GM19025 (cell line): Measurements from ENCODE around the gene CNIH2.
"Not testable (repeated sequence)": the region's sequence is repeated elsewhere in the genome, so short reads cannot be mapped to it uniquely, and the experiment has no call there.

ENCODE experiments used
- ATAC-seq: cut with Tn5 transposase; IDR thresholded peaks from one replicate; pipeline ENCODE4 v1.9.1; 2021; ENCODE audit warnings: mild to moderate bottlenecking, low read depth, moderate library complexity; ENCODE audit not compliant: unreplicated experiment

The CNIH2 gene

DNA sequence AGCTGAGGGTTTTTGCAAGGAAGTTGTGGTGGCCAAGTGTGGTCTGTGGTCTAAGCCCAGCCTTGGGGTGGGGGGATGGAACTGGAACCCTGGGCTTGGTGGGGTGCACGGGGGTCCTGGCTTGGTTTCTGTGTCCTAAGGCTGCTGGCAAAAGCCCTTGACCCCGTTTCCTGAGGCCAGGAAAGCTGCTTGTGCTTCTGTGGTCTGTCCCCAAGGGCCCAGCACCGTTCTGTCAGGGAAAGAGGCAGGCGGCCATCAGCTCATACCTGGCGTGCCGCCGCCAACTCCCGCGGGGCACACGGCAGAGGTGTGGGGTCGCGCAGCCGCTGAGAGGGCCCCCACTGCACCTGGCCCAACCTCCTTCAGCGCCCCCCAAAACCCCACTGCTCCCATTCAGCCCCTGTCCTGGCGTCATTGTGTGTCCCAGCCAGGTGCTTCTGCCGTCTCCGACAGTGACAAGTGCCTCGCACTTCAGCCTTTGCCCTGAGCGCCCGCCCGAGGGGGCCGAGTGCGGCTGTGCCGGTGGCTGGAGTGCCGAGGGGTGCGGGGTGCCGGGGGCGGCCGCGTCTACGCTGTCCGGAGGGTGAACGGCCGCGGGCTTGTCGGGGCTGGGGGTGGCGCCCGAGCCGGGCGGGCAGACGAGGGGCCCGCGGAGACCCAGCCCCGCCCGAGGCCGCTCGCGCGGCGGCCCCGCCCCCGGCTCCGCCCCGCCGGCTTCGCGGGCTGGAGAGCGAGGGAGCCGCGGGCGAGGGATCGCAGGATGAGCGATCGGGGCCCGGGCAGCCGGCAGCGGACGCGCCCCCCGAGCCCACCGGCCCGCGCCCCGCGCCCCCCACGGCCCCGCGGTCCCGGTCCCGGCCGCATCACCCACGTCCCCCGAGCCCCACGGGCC is at the start of gene CNIH2:
Gene CNIH2, plus strand, starts transcription at position 705 of the 892 bp plus-strand sequence. CDS start 282 bp downstream, outside the sequence.
- ATAC-seq: no peak

DNA sequence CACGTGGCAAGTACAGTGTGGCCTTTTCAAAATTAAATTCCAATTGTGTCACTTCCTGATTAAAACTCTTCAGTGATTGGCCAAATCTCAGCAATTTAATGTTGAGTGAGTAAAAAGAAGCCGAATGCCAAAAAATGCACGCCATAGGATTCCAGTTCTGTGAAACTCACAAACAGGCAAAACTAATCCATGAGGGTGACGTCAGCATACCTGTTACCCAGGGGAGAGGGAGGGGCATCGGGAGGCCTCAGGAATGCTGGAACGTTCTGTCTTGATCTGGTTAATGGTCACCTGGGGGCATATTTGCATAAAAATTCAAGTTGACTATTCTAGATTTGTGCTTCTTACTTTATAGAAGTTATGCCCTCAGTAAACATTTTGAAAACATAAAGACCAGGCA is 49.5 kb upstream of the CNIH2 start:
- no peak for ATAC-seq

DNA sequence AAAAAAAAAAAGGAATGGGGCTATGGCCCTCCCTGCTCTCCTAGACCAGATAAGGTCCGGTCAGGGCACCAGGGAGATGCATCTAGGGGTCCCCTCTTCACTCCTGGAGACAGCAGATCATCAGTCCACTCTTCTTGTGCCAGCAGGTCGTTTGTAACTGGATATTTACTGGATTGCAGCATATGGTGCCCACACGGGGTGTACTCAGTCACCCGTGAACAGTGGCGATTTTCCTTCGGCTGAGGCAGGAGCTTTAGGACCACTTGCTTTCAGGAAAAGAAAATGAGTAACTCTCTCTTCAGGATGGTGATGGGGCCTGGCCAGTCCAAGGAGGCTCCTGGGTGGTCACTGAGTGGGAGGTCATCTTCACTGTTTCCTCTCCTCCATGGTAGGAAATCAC is 47.8 kb upstream of the CNIH2 start:
- no peak for ATAC-seq

DNA sequence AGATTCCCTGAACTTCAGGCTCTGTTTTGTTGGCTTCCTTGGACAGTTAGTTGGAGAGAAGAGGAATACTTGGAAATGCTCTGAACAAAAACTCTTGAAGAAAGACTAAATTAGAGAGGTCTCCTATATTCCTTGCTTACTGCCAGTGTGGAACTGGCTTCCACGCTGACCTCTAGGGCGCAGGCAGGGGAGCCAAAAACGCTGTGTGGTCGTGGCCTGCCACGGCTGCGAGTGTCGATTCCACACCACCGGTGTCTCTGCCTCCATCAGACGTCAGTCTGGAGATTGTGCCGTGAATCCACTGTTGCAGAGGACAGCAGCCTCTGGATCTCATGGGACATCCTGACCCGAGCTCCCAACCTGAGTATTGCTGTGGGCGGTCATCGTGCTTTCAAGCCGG is 47.0 kb upstream of the CNIH2 start:
- ATAC-seq: no peak

DNA sequence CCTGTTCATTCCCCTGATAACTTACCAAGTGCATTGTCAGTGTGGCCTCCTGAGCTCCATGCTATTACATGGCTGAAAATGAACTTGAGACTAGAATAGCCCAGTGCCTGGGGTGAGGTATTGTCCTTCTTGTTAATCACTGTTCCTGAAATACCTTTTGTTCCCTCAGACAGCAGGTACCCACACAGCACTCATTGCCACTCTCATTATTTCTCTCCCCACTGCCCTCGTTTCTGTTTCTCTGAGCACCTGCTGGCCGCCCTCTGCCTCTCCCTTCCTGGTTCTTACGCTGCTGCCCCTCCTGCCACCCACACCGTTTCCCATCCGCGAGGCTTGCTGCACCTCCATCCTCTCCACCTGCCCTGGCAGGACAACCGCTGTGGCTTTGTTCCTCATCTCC is 46.4 kb upstream of the CNIH2 start:
- ATAC-seq: no peak

DNA sequence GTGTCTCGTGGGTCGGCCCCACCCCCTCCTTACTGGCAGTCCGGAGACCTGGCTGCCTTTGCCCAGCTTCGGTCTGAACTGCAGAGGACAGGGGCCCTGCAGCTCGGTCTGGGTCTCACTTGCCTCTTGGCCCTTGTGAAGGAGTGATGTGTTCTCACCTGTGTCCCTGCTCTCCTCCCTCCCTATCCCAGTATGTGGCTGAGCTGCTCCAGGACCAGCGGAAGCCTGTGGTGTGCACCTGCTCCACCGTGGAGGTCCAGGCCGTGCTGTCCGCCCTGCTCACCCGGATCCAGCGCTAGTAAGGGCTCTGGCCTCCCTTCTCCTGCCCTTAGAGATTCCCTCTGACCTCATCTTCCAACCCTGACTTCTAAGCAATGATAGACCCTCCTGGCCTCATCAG is 45.2 kb upstream of the CNIH2 start:
- no peak for ATAC-seq

DNA sequence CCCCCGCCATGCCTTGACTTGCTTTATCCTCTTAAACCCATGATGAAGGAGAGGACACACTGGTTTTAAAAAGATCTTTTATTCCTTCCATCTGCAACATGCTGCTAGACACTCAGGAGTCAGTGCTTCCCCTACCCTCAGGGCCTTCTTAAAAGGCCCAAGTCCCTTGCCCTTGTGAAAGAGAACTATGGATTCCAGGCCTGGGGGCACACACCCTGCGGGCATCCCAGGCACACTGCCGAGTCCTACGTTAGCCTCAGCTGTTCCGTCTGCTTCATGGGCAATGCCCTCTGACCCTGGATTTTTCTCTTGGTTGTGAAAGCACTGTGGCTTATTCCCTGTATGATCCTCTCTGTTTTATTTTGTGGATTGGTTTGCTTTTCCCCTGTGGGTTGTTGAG is 44.7 kb upstream of the CNIH2 start:
- no peak for ATAC-seq

DNA sequence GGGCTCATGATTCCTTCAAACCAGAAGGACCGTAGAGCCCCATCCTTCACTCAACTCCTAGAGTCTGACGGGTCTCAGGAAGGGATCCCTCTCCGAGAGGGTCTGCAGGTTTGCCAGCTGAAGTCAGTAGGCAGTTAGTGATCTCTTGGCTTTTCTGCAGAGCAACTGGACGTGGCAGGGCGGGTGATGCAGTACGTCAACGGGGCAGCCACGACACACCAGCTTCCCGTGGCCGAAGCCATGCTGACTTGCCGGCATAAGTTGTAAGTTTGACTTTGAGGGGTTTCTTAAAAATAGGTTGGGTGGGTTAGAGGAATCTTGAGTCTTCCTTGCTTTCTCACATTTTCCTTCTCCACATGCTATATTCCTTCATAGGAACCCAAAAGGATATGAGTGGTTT is 42.8 kb upstream of the CNIH2 start:
- ATAC-seq: no peak

DNA sequence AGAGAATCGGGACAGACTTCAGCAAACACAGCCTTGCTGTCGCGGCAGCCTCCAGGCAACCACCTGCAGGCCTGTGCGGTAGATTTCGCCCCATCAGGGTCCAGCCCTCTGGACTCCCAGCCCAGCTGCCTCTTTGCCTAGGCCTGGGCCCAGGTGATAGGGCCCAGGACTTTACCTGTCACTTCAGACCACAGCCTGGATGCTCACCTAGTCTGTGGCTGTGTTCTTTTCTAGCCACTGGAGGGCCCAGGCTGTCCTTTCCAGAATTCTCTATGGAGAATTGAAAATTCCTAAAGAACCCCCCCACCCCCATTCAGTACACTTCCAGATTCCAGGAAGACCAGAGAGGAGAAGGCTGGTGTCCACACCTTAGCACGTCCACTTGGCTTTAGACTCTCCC is 40.1 kb upstream of the CNIH2 start:
- no peak for ATAC-seq

DNA sequence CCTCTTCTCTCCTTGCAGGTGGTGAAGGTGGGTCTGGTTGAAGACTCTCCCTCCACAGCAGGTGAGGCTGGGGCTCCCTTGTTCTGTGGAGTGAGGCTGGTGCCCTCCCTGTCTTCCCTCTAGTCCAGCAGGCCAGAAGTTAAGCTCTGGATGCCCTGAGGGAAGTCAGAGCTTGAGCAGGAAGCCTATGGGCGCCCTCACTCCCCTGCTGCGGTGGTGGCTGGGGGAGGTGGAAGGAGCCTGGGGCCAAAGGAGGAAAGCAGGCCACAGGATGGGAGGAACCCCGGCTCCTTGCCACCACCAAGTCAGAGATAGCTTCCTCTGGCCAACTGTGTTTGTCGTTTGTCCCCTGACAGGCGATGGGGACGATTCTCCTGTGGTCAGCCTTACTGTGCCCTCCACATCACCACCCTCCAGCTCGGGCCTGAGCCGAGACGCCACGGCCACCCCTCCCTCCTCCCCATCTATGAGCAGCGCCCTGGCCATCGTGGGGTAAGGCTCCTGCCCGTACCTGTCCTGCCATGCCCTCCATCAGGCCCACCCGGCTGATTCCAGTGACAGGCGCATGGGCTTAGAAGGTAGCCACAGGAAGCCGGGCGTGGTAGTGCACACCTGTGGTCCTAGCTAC is 39.1 kb upstream of the CNIH2 start:
- no peak for ATAC-seq

DNA sequence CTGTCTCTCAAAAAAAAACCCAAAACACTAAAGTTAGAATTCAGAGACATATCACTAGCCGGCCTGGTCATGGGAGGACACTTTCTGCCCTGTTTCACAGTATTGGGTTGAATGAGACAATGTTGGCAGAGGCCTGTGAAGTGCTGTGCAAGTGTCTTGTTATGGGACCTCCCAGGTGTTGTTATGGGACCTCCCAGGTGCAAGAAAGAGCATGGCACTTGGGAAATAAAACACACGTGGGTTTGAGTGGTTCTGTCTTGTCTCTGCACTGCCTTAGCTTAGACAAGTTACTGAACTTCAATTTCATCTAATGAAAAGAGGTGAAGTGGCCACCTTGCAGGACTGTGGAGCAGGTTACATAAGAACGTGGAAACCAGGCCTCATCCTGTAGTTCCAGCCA is 38.5 kb upstream of the CNIH2 start:
- ATAC-seq: no peak

DNA sequence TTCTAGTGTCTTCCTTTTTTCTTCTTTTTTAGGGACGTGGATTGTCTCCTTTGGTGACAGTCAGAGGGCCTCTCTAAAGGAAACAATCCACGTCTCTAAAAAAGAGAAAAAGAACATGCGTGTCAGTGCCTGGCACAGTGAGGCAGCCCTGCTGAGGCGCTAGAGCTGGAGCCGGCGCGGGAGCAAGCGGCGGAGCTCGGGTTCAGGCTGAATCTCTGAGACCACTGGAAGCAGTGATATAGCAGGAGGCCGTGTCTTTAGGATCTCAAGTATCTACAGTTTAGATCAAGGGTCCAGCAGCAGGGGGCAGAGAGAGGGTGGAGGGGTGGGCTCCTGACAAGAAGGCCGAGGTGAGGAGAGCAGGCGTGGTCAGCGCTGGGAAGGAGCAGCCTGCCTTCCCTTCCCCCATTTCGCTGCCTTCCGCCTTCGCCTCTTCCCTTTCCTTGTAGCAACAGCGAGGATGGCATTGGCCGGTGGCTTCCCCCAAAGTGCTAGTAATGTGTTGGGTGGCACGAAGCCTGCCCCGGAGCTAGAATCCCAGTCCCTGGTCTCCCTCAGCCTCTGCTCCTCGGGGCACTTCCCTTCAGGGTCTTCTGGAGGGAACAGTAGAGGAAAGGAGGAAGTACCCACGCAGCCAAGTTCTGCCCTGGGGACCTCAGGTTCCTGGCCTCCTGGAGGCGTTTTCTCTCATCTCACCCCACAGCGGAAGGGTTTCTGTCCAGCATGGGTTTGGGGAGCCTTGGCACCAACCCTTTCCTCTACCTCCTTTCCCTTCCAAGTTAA is 37.8 kb upstream of the CNIH2 start:
- ATAC-seq: no peak

DNA sequence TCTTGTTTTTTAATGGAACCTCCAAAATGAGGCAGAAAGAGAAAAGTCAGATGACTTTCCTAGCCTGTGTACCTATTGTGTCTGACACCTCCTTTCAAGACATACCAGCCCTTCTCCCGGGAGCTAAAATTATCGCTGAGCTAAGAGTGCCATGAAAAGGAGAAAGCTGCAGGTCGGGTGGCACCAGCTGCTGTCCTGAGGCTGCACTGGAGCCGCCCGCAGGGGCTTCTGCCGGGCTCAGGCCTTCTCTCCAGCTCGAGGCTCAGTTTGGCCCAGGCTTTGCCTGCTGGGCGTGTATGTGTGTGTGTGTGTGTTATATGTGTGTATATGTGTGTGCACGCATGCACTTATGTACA is 37.2 kb upstream of the CNIH2 start:
- ATAC-seq: no peak

DNA sequence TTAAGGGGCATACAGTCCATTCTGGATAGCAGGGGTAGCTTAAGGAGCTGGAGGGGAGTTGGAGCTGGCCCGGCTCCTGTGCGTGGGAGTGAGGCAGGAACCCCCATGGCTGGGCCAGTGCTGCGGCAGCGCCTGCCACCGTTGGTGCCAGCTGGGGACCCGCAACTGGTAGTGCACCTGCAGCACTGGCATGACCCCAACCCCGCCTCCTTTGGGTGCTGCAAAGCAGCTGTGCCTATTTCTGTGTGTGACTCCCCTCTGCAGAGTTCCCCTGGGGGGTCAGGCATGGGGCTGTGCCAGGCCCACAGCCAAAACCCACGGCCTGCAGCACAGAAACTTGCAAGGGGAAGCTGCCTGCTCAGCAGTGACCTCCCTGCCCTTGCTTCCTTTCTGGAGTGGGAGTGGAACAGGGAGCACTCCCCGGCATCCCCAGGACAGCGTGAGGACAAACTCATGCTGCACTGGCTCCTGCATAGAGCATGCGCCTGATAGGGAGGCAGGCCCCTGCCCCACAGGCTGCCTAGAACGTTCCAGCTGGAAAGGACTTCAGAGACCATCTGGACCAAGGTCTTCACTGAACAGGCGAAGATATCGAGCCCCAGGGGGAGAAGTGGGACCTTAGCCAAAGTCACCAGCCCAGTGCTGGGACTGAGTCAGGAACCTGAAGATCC is 35.7 kb upstream of the CNIH2 start:
- no peak for ATAC-seq

DNA sequence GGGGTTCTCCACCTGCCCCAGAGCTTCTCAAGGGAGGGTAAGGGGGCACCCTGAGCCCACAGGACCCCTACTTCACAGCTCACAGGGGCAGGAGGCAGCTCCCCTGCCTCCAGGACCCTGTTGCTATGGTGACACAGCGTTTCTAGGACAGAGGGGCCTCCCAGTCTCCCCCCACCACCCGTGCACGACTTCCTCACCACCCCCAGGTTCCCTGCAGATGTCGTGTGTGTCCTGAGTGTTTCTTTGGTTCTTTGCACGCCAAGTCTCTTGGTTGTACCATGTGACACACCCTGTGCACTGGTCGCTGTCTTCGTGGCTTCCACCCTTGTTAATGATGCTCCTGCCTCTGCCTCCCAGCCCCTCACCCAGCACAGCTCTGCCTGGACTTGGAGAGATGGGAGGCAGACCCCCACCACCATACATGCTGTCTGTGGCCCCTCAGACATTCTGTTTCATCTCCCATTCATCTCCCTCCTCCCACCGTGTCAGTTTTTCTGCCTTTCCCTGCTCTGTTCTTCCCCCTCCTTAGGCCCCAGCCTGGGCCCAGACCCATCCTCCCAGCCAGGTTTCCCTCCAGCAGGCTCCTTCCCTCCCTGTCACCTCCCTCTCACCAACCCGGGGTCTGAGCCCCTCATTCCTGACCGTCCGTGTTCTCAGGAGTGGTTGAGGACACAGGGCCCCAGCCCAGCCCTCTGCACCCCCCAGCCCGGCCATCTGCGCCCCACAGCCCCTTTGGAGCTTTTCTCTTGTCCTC is 34.0 kb upstream of the CNIH2 start:
- no peak for ATAC-seq

DNA sequence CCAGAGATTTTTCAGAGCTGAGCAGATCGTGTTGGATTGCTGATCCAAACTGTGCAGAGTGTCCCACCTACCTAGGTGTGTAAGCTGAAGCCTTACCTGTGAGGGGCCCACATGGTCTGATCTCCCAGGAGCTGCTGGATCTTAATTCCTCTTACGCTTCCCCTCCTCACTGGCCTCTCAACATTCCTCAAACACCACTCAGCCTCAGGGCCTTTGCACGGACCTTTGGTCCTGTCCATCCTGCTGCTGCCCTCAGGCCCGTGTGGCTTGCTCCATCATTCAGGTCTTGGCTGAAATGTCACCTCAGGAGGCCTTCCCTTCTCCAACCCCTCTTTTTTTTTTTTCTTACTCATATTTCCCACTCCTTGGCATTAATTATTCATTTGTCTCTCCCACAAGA is 30.7 kb upstream of the CNIH2 start:
- no peak for ATAC-seq

DNA sequence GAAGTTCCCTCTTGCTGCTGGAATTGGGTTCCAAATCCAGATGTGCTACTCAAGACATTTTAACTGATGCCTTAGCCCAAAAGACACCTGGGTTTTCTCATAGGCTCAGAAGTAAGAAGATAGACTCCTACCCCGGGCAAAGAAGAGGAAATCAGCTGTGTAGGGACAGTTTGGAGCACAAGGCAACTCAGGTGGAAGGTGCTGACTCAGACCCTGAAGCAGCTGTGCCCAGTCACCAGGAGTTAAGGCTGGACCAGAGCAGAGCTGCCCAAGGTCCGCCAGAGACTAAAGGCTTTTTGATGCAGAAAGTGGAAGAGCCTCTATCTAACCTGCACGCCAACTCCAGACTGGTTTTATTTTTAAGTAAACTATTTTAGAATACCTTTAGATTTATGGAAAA is 30.2 kb upstream of the CNIH2 start:
- ATAC-seq: no peak

DNA sequence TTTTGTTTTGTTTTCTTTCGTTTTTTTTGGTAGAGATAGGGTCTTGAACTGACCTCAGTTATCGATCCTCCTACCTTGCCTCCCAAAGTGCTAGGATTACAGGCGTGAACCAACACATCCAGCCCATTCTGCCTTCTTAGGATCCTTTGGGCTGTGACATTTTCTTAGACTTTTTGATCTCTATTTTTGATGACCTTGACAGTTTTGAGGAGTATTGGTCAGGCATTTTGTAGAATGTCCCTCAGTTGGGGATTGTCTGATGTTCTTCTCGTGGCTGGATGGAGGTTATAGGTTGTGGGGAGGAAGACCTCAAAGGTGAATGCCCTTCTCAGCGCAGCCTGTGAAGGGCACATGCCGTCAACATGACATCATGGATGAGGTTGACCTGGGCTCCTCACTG is 29.1 kb upstream of the CNIH2 start:
- no peak for ATAC-seq

DNA sequence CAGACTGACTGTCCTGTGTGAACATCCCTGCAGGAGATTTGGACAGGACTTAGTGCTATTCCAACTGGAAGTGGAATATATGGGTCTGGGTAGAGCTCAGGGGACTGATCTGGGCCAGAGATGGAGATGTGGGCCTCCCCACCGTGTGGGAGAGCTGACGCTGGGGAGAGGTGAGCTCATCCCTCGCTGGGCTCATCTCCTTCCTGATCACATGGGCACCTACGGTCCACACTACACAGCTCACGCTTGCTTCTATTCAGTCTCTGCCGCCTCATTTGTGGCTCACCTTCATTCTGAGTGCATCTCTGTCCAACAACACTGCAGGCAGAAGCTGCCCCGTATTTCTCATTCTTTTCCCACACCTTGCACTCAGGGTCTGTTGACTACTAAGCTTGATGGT is 26.2 kb upstream of the CNIH2 start:
- ATAC-seq: no peak

DNA sequence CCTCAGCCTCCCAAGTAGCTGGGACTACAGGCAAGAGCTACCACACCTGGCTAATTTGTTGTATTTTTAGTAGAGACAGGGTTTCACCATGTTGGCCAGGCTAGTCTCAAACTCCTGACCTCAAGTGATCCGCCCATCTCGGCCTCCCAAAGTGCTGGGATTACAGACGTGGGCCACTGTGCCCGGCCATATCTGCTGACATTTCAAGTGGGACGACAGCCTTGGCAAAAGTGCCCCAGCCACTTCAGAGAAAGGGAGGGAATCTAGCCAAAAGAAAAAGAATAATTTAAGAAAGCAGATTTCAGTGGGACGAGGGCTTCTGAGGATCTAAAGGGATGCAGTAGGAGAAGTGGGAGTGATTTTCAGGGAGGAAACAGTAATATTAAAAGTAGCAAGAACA is 24.9 kb upstream of the CNIH2 start:
- ATAC-seq: not testable (repeated sequence)
